ENCODE measurements around the gene RFT1.
A peak's percentile ranks its signal among the peaks of the same experiment; 100 is the strongest.

Gene RFT1, protein sequence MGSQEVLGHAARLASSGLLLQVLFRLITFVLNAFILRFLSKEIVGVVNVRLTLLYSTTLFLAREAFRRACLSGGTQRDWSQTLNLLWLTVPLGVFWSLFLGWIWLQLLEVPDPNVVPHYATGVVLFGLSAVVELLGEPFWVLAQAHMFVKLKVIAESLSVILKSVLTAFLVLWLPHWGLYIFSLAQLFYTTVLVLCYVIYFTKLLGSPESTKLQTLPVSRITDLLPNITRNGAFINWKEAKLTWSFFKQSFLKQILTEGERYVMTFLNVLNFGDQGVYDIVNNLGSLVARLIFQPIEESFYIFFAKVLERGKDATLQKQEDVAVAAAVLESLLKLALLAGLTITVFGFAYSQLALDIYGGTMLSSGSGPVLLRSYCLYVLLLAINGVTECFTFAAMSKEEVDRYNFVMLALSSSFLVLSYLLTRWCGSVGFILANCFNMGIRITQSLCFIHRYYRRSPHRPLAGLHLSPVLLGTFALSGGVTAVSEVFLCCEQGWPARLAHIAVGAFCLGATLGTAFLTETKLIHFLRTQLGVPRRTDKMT

DNA sequence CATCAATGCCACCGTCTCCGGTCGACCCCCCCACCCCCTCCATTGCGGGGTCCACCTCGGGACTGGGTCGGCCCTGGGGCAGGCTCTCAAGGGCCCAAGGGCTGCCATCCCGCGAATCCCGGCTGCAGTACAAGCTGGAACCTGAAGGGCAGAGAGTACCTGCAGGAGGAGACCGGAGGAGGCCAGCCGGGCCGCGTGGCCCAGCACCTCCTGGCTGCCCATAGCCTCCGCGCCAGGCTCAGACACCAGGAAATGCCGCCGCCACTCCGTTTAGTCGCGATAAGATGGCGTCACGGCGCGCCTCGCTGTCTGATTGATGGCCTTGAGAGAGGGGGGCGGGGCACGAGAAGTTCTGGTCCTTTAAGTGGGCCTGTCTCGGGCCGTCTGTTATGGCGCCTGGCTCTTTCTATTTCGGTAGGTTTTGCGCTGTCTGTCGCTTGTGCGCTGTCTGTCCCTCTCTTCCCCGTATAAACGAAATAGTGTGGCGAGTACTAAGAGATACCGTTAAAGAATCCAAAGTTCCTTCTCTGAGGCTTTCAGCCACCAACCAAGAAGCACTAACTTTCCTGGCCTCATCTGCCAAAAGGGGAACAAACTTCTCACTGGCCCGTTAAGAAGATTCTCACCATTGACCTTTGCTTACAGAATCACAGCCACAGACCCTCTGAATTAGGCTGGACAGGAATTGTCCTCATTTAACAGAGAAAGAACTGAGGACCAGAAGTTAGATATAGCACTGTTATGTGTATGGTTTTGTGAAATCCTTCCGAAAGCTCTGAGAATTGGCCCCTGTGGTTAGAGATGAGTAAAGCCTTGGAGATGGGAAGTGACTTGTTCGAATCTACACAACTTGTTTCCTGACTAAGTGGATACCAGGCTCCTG lies at the start of gene RFT1:
Gene RFT1 (minus strand): TSS at position 257 of the 883 bp plus-strand sequence. CDS start 35 bp downstream, at position 222.
- peak; percentile 81 for DNase-seq (ENCODE audit: low read depth, low spot score)

DNA sequence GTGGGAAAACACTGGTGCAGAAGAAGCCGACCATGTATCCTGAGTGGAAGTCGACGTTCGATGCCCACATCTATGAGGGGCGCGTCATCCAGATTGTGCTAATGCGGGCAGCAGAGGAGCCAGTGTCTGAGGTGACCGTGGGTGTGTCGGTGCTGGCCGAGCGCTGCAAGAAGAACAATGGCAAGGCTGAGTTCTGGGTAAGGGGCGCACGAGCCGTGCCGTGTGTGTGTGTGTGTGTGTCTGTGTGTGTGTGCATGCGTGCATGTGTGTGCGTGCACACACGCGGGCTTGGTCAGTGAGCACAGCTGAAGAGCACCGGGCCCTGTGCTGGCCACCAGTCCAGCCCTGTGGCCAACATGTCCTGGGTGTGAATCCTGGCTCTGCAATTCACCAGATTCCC lies 49.3 kb upstream of the RFT1 start:
- no peak for DNase-seq (ENCODE audit: low read depth, low spot score)

DNA sequence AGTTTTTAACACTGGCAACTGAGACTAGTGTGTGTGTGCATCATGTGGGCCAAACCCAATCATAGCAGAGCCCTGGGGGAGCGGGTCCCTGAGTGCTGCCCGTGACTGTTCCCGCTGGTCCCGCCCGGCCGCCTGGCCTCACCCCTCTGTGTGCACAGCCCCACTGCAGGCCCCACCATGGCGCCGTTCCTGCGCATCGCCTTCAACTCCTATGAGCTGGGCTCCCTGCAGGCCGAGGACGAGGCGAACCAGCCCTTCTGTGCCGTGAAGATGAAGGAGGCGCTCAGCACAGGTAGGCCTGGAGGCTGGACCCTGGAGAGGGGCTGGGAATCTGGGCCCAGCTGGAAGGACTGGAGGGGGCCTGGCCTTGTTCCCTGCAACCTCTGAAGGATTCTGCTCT lies 48.0 kb upstream of the RFT1 start:
- no peak for DNase-seq (ENCODE audit: low read depth, low spot score)

DNA sequence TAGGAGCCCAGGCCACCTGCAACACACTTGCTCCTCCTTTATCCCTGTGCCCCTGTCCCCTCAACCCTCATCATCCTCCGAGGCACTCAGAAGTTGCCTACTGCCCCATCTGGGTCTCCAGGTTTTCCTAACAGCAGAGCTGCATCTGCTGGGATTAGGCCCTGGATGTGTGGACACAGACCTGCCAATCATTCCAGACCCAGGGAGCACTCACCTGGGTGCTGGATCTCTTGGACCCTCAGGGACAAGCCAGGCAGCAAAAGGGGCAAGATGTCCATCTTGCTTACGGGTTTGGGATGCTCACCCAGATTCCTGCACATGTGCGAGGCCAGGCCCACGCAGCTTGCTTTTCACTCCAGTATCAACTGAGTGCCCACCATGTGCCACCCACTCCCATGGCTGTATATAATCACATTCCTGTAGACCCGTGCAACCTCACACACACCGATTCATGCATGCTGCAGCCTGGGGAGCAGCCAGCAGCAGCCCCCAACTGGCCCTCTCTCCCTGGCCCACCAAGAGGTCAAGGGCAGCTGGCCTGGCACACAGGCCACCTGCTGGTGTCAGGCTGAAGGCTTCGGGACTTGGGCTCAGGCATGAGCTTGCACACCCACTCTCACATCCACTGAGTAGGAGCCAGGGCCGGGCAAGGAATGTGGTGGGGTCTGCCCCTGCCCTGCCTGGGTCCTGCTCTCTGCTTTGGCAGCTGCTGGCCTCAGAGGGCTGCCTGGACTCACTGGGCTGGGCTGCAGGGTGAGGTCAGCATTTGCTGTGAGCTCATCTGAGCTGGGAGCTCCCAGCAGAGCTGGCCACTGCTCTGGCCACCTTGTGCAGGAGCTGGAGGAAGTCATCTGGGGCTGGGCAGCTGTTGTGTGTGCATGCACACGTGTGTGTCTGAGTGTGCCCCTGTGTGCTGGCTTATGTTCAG lies 45.6 kb upstream of the RFT1 start:
- no peak for DNase-seq (ENCODE audit: low read depth, low spot score)

DNA sequence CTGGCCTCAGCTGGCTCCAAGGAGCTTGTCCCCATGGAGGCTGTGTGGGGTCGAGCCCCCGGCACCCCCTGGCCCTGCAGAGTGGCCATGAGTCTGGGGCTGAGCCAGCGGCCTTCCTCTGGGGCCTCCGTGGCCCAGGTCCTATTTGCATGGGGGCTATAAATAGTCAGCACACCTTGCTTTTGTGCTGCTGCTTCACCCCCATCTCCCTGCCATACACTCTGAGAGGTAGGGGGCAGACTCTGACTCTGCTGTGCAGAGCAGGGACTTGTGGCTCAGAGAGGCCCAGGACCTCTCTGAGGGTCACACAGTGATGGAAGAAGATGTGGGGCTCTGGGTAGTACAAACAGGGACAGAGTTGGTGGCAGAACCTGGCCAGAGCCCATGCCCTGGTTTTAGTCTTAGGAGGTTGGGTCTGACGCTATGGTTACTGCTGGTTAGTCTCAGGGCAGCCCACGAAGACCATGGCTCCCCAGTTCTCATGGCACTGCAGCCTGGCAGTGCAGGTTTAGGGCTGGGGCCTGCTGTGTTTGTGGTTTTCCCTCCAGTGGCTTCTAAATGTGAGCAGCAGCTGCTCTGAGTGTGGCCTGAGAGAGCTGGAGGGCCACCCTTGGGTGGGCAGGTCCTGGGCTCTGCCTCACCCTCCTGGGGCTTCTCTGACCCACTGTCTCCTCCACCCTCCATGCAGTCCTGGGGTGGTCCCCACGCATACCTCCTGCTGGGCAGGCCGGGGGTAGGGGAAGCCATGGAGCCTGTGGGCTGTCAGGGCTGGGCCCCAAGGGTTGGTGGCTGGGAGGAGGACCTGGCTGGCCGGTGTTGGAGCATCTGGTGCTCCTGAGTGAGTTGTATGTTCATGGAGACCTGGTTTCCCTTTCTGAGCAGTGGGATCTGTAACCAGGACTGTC lies 44.4 kb upstream of the RFT1 start:
- DNase-seq (ENCODE audit: low read depth, low spot score) = no peak

DNA sequence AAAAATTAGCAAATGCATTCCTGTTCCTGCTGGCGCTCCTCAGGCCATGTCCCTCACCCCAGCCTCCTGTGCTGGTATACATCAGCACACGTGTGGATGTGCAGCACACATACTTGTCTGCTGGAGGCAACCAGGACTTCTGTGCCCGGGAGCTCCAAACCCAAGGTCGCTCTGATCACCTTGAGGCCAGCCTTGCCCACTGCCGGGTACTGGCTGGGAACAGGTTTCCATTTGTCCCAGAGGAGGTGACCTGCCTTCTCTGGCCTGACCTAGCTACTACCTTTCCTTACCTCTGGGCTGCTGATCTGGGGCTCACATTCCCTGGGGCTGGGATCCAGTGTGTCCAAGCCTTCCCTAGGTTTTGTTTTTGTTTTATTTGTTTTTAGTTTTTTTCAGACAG lies 42.9 kb upstream of the RFT1 start:
- no peak for DNase-seq (ENCODE audit: low read depth, low spot score)

DNA sequence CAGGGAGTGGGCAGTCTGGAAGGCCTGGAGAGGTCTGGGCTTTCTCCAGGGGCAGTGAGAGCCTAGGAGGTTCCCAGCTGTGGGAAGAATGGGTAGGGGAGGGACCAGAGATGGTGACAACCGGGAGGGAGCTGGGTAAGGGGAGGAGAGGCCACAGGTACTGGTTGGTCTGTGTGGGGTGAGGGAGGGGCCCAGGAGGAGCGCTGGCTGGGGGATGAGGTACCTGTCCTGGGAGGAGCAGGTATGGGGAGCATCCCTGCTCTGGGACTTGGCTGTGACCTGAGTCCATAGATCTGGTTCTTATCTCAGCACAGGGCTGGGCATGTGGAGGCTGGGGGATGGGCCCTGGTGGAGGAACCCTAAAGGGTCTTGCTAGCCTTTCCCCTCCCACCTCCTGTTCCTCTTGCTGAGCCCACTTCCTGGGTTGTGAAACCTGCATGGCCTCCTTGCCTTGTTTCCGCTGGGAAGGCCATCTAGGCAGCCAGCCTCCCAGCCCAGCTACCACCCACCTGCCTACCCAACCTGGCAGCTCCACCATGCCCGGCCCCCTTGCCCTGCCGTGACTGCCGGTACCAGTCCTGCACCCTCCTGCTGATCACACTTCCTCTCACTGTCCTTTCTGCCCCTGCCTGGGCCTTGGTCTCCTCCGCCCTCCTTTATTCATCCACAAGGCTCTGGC lies 41.7 kb upstream of the RFT1 start:
- no peak for DNase-seq (ENCODE audit: low read depth, low spot score)

DNA sequence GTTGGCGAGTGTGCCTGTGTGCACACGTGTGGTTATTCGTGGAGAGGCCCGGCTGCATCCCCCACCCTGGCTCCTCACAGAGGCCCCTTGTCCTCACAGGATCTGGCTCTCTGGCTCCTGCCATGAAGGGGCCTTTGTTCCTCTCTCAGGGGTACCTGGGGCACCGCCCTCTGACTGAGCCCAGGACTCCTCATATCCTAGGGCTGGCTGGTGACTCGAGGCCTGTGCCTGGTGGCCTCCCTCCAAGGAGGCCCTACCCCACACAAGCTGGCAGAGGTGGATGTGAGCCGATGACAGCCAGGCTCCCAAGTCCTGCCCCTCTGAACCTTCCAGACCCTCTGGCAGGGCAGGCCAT lies 40.8 kb upstream of the RFT1 start:
- no peak for DNase-seq (ENCODE audit: low read depth, low spot score)

DNA sequence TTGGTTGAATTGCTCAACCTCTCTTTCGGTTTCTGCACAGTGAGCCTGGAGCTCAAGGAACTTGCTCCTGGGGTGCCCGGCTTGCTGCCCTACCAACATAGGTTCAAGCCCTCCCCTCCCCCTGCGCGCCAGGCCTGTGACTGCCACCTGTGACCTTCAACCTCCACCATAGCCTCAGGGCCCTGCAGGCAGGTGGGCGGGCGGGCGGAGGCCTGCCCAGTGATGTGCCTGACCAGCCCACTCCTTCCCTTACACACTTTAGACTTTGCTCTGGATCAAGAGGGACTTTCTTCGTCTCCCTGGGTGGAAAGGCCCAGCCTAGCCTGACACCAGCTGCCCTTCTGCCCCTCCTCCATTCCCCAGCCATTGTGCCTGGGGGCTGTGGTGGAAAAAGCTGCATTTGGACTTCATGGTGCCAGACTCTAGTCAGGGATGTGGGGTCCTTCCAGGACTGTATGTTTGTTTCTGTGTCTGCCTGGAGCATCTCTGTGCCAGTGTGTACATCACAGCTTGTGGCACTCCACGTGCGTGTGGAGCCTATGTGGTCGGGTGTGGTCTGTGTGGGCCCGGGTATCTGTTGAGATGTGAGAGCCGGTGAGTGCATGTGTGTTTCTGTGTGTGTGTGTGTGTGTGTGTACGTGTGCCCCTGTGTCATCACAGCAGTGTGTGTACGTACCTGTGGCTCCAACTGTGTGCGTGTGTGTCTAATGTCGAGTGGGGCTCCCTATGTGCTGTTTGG lies 40.3 kb upstream of the RFT1 start:
- DNase-seq (ENCODE audit: low read depth, low spot score) = no peak

DNA sequence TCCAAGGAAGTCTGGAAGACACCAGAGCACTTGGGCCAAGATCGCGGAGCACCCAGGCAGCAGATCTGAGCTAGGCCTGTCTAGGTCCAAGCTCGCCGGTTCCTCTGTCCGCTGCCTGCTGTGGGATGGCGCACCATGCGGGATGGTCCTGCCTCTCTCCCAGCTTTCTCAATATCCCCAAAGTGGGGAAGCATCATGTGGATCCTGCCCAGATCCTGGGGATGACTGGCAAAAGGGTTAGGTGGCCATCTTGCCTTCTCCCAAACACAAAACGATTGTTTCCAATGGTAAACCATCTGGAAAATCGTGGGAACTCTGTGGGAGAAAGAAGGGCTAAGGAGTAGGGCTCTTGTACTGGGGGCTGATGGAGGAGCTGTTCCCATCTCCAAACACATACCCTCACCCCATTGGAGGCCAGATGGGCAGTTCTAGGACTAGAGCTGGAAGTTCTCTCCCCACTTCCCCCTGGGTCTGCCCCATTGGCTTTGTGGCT lies 39.6 kb upstream of the RFT1 start:
- DNase-seq (ENCODE audit: low read depth, low spot score) = no peak

DNA sequence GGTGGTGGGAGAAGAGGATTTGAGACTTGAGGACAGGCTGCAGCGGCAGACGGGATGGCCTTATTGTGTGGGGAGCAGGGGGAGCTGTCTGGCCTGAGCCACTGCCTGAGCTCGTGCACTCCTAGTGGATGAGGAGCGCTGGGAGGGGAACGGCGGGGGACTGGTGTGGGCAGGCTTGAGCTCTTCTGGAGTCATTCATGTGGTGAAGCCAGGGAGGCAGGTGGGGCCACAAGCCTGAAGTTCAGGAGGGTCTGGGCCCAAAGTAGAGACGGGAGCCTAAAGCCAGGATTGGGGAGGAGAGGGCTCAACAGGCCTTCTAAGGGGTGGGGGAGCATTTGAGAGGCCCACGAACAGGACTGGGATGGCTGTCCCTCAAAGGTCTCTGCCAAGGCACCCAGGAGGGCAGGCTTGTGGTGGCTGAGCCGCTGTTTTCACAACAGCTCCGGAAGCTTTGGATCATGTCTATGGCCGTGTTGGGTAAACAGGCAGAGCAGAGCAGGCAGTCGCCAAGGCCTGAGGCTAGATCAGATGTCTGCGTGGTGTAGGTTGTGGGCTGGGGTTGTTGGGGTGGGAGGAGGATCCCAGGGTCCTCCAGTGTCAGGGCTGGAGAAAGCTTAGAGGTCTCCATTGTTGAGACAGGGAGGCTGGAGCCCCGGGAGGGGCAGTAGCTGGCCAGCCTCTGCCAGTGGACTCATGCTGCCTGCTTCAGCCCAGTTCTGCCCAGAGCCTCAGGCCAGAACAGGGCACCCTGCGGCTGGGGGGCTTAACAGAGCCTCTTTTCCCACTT lies 39.0 kb upstream of the RFT1 start:
- no peak for DNase-seq (ENCODE audit: low read depth, low spot score)

DNA sequence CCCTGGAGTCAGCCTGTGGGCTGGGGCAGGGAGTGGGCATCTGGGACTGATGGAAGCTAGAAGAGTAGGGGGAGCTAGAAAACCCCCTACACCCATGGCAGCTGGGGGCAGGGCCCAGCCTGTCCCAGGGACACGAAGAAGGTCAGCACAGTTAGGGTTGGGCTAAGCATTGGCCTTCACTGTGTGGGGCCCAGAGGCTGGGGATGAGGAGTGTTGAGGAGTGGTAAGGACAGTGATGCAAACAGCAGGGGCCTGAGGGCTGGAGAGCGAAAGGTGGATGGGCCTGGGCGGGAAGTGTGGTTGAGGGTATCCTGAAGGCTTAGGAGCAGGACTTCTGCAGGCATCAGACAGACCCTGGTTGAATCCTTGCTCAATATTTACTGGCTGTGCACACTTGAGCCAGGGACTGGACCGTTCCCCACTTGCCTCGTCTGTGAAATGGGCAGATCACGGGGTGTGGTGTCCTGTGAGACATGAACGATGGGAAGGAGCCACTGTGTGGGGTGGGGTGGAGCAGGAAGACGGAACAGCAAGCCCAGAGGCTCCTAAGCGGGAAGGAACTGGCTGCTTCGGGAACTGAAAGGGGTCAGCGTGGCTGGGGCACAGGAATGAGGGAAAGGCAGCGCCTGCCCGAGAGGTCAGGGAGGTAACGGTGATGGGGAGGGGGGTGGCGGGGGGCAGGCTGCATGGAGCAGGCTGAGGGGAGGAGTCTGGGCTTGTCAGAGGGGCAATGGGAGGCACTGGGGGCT lies 38.1 kb upstream of the RFT1 start:
- no peak for DNase-seq (ENCODE audit: low read depth, low spot score)

DNA sequence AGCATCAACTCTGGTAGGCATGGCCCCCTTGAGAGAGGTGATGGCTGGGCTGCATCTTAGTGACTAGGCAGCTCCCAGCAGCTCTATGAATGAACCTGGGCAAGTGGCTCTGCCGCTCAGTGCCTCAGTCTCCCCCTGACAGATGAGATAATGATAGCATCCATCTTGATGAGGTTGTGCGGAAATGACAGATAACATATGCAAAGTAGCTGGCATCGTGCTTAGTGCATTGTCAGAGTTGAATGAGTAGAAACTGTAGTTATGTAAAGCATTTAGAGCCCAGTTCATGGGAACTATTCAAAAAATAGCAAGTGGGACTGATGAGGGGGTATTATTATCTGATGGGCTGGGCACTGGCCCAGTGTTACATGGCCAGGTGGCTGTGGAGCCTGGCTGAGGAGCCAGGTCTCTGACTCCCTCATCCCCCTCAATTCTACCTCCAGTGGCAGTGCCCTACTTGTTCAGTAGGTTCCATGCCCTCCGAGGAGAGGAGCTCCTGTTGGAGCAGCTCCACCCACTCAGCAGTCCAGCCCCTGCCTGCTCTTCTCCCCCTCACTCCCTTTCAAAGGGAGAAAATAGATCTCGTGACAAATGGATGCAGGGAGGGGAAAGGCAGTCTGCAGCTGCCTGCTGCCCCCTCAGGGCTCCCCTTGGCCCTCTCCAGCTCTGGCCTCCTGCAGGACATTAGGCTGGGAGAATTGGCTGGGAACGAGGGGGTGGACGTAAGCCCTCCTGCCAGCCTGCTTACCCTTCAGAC lies 37.4 kb upstream of the RFT1 start:
- DNase-seq (ENCODE audit: low read depth, low spot score) = no peak

DNA sequence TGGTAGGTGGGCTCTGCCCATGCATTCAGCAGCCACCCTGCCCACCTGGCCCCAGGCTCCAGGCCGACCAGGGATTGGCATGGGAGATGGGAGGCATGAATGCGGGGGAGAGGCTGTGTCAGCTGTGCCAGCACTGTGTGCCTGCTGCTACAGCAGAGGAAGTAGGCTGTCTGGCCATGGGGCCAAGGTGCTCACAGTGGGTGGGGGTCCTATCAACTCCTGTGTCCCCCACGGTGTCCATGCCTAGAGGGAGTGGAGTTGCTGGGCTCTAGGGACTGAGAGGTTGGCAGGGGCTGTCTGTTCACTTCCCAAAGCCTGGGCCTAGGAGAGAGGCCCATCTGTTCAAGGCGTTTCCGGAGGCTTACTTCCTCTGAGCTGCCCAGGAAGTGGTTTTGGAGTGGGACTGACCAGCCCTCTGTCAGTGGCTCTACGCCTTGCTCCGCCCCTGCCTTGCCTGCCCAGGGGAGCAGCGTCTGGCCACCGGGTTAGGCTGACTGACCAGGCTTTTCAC lies 36.6 kb upstream of the RFT1 start:
- no peak for DNase-seq (ENCODE audit: low read depth, low spot score)

DNA sequence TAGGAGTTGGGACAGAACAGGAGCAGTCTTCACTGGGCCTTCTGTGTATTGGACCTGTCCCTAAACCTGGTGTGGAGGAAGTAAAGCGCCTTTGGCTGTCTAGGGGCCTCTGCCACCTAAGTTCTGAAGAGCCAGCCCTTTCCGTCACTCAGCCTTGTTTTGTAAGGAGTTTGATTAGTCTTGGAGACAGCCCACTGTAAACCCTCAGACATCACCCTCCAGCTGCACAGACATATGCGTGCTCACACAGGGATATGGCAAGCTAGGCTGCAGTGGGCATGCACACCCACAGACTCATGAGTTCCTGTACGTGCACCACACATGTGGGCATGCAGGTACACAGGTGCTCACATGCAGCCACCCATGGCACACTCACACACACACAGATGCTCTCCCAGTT lies 36.0 kb upstream of the RFT1 start:
- no peak for DNase-seq (ENCODE audit: low read depth, low spot score)

DNA sequence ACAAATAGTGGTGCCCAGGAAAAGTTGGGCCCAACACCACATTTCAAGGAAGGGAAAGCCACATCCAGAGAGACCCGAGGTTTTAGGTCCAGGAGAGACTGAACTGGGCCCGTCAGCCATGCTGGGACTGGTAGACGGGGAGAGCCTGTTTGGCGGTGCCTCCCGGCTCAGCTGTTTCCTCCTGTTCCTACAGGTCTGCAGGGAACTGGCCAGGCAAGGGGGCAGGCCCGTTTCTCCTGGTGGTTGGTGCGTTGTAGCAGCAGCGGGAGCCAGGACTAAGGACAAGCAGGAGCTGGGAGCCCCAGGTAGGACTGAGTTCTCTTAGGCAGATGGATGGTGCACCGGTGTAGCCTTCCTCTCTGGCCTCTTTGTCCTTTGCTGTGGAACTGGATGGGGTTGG lies 34.7 kb upstream of the RFT1 start:
- DNase-seq (ENCODE audit: low read depth, low spot score) = no peak
